H1 (cell line): ENCODE data around the gene DNAH10. TPM values are rescaled to one million over a fixed set of nuclear protein-coding genes. Genes with fewer than 3 reads are reported as not detected.

Source experiments
- ASH2L ChIP-seq: fragments of 200-600, 300-600 bp; sonication (generic); IDR thresholded peaks from one replicate; pipeline ENCODE4 v1.7.1; 2017; ENCODE audit warnings: low read length
- BACH1 ChIP-seq: IDR thresholded peaks from 2 replicates; pipeline ENCODE4 v1.6.1; 2012; ENCODE audit warnings: low read length, improper control_type of control experiment
- CBX5 ChIP-seq: fragments of 300-800, 300-1000 bp; sonication (generic); IDR thresholded peaks from 2 replicates; pipeline ENCODE4 v1.7.1; 2016; ENCODE audit warnings: antibody characterized with exemption, low read length, low read depth
- CEBPB ChIP-seq: IDR thresholded peaks from 2 replicates; pipeline ENCODE4 v1.6.1; 2012; ENCODE audit warnings: low read depth, low read length
- CHD1 ChIP-seq: IDR thresholded peaks from 2 replicates; pipeline ENCODE4 v1.6.1; 2012; ENCODE audit warnings: low read depth, low read length, improper control_type of control experiment
- EP300 ChIP-seq, 2 experiments: IDR thresholded peaks; 1 replicate in 1 of 2; 2 replicates in 1 of 2; pipeline ENCODE4 v1.6.1; 2011 to 2012; ENCODE audit warnings: low read depth in 2 of 2, low read length in 2 of 2, mild to moderate bottlenecking in 2 of 2, borderline replicate concordance in 1 of 2, inconsistent platforms in 1 of 2, moderate library complexity in 1 of 2
- KDM4A ChIP-seq: IDR thresholded peaks from one replicate; pipeline ENCODE4 v1.7.1; 2012; ENCODE audit warnings: low read depth, mild to moderate bottlenecking, moderate library complexity, low read length, inconsistent platforms; ENCODE audit not compliant: severe bottlenecking
- POU5F1 ChIP-seq: IDR thresholded peaks from 2 replicates; pipeline ENCODE4 v1.6.1; 2011; ENCODE audit warnings: low read depth, mild to moderate bottlenecking, low read length, moderate library complexity
- SRF ChIP-seq: IDR thresholded peaks from 2 replicates; pipeline ENCODE4 v1.6.1; 2011; ENCODE audit warnings: mild to moderate bottlenecking, low read depth, low read length, moderate library complexity
- polyA plus RNA-seq, 7 experiments: library from polyadenylated mRNA; depleted of rRNA in 3 of 7; stranded (reverse) in 5 of 7; unstranded in 2 of 7; fragments of >200 nt in 5 of 7; fragments of 200-250 nt in 2 of 7; gene quantifications; 1 replicate in 5 of 7; 2 replicates in 1 of 7; 4 replicates in 1 of 7; pipeline versions ENCODE4 v1.2.1 to v1.2.3, GENCODE V29; 2011 to 2013; ENCODE audit warnings: missing spikeins in 2 of 7, mixed read lengths in 2 of 7
- total RNA-seq: library from RNA; stranded (reverse); fragmentation: NEBNext Ultra II Directional; extraction: Animal tissue kit (Norgen Biotek cat#: 25700); gene quantifications from 2 replicates; pipeline ENCODE4 v1.2.1, GENCODE V29; 2021
- TF ChIP-seq, protein P1 (sequence below): fragments of 300-600 bp; sonication (generic); IDR thresholded peaks from 2 replicates; pipeline ENCODE4 v1.7.1; 2012; ENCODE audit warnings: low read length, moderate library complexity, mild to moderate bottlenecking, inconsistent platforms; ENCODE audit not compliant: insufficient replicate concordance

The DNAH10 gene
- total and polyA plus RNA-seq, 2 of the 8 experiments (the other 6 are each of a cell fraction or from before 2014, with no cell fraction given) = 0.02 to 0.24 TPM

DNA sequence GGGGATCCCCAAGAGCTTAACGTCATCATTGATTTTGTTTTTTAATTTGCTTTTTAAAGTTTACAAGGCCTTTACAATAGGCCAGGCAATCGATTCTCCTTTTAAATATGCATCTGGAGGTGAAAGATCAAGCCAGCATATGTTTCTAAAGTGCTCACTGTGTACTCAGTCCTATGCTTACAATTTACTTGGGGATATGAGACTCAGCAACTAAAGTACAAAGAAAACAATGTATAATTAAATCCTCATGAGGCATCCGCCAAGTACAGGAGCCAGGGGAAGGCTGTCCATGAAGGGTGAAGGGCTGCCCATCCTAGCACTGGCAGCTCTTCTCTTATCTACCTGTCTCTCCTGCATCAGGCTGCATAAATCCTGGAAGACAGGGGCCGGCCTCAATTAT, 198.8 kb downstream of the DNAH10 start (continued):
- TF ChIP-seq, protein P1, sequence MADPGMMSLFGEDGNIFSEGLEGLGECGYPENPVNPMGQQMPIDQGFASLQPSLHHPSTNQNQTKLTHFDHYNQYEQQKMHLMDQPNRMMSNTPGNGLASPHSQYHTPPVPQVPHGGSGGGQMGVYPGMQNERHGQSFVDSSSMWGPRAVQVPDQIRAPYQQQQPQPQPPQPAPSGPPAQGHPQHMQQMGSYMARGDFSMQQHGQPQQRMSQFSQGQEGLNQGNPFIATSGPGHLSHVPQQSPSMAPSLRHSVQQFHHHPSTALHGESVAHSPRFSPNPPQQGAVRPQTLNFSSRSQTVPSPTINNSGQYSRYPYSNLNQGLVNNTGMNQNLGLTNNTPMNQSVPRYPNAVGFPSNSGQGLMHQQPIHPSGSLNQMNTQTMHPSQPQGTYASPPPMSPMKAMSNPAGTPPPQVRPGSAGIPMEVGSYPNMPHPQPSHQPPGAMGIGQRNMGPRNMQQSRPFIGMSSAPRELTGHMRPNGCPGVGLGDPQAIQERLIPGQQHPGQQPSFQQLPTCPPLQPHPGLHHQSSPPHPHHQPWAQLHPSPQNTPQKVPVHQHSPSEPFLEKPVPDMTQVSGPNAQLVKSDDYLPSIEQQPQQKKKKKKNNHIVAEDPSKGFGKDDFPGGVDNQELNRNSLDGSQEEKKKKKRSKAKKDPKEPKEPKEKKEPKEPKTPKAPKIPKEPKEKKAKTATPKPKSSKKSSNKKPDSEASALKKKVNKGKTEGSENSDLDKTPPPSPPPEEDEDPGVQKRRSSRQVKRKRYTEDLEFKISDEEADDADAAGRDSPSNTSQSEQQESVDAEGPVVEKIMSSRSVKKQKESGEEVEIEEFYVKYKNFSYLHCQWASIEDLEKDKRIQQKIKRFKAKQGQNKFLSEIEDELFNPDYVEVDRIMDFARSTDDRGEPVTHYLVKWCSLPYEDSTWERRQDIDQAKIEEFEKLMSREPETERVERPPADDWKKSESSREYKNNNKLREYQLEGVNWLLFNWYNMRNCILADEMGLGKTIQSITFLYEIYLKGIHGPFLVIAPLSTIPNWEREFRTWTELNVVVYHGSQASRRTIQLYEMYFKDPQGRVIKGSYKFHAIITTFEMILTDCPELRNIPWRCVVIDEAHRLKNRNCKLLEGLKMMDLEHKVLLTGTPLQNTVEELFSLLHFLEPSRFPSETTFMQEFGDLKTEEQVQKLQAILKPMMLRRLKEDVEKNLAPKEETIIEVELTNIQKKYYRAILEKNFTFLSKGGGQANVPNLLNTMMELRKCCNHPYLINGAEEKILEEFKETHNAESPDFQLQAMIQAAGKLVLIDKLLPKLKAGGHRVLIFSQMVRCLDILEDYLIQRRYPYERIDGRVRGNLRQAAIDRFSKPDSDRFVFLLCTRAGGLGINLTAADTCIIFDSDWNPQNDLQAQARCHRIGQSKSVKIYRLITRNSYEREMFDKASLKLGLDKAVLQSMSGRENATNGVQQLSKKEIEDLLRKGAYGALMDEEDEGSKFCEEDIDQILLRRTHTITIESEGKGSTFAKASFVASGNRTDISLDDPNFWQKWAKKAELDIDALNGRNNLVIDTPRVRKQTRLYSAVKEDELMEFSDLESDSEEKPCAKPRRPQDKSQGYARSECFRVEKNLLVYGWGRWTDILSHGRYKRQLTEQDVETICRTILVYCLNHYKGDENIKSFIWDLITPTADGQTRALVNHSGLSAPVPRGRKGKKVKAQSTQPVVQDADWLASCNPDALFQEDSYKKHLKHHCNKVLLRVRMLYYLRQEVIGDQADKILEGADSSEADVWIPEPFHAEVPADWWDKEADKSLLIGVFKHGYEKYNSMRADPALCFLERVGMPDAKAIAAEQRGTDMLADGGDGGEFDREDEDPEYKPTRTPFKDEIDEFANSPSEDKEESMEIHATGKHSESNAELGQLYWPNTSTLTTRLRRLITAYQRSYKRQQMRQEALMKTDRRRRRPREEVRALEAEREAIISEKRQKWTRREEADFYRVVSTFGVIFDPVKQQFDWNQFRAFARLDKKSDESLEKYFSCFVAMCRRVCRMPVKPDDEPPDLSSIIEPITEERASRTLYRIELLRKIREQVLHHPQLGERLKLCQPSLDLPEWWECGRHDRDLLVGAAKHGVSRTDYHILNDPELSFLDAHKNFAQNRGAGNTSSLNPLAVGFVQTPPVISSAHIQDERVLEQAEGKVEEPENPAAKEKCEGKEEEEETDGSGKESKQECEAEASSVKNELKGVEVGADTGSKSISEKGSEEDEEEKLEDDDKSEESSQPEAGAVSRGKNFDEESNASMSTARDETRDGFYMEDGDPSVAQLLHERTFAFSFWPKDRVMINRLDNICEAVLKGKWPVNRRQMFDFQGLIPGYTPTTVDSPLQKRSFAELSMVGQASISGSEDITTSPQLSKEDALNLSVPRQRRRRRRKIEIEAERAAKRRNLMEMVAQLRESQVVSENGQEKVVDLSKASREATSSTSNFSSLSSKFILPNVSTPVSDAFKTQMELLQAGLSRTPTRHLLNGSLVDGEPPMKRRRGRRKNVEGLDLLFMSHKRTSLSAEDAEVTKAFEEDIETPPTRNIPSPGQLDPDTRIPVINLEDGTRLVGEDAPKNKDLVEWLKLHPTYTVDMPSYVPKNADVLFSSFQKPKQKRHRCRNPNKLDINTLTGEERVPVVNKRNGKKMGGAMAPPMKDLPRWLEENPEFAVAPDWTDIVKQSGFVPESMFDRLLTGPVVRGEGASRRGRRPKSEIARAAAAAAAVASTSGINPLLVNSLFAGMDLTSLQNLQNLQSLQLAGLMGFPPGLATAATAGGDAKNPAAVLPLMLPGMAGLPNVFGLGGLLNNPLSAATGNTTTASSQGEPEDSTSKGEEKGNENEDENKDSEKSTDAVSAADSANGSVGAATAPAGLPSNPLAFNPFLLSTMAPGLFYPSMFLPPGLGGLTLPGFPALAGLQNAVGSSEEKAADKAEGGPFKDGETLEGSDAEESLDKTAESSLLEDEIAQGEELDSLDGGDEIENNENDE = no peak
- TF ChIP-seq BACH1 (no peak), CBX5 (no peak), ASH2L (no peak), CHD1 (no peak), SRF (no peak), KDM4A (no peak), CEBPB (no peak), EP300 (IDR thresholded peaks at IDR 0.05; ENCODE audit: borderline replicate concordance in 1 of 2, low read depth in 2 of 2, low read length in 2 of 2) (no peak), POU5F1 (no peak)
